Amniotic stem cell (primary cell): ENCODE measurements around the gene CTDSPL.
A peak's percentile ranks its signal among the peaks of the same experiment; 100 is the strongest.

Experiments
- DNase-seq: peaks from one replicate; lab custom pipeline; 2025; lab: John Stamatoyannopoulos, UW

The CTDSPL gene

DNA sequence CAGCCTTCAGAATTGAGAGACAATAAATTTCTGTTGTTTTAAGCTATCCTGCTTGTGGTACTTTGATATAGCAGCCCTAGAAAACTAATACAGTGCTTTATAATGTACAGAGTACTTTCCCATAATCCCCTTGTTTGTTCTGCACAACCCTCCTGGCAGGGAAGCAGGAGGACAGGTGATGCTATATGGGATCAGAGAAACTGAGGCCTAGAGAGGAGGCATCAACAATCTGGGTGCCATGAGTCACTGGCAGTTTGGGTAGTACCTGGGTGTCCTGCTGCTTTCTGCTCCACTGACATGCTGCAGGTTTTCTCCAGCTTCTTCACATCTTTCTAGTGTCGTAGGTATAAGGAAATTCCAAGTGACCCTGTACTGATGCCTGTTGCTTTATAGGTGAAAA lies 55.0 kb downstream of the CTDSPL start:
- DNase-seq, result no peak

DNA sequence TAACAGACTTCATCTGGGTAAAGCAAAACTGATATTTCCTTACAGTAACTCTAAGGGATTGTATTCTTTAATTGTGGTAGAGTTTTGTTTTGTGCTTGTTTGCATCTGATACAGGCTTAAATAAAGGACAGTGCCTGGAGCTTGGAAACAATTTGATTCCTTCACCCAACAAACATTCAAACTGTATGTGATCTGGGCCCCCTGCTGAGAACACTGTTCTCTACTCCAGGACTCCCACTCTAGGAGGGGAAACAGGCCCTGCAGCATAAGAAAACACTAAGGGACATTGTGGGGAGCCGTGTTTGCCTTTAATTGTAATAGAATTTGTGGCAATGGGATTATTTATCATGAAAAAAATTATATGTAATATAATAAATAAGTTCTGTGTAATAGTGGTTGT lies 56.9 kb downstream of the CTDSPL start:
- DNase-seq, result no peak

DNA sequence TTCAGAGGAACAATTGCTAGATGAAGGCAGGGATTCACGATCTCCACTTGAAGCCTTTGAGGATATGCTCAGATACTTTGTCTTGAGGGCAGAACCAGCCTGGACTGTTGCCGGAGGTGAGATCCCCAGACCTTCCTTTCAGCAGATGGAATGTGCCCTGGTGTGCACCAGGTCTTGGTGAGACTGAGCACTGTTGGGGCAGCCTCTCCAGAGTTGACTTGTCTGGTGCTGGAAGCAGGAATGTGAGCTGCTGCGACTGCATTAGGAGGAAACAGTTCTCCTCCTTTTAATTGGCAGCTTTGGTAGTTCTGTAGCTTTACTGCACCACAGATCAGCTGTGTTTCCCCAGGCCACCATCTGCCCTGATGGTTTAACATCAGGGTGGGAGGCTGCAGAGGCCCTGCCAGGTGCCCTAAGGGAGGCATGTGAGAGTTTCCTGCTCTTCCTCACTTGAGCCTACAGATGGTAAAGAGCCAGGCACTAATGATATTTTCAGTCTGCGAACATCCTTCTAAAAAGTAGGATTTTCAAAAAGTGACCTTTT lies 58.5 kb downstream of the CTDSPL start:
- no peak for DNase-seq

DNA sequence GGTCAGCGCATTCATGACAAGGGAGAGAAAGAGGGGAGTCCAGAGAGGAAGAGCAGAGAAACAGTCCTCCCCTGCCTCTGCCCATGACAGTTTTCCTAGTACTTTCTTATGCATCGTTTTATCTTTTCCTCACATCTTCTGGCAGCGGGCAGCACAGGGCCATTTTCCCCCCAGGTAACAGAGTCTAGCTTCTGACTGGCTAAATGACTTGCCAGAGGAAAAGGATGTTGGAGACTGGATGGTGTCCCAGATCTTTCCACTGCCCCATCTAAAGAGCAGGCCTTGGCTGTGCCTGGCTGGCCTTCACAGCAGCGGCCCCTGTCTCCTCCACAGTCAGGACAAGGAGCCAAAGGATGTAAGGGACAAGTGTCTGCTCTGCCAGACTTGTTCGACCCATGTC lies 59.3 kb downstream of the CTDSPL start:
- no peak for DNase-seq

DNA sequence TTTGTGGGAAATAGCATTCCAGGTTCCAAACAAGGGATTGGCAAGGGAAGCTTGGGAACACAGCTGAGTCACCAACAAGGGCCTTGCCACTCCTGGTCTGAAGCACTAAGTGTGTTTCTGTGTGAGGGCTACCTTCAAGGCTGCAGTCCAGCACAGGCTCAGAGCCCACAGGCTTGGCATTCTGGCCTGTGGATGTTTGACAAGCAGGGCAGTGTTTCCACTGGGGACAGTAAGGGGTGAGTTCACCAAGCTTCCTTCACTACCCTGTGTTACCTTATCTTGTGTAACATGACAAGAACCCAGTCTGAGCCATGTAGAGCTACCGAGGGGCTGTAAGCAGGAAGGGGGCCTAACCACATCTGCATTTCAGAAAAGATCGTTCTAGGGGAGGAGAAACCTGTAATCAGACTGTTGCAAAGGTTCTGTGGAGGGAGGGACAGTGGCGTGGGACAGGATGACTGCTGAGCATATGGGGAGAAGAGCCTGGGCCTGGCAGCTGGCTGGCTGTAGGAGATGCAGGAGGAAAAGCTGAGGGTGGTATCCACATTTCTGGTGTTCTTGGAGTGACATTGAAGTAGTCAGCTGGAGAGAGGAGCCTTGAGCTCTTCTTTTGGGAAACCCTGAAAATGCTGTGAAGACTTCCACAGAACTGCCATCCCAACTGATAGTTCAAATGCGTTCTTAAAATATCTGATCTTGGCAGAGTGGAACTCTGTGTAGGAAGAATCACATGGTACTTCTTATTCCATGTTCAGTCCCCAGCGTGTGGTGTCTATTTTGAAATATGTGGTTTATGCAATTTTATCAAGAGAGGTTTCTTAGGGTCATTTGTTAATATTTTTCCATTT lies 61.3 kb downstream of the CTDSPL start:
- no peak for DNase-seq

DNA sequence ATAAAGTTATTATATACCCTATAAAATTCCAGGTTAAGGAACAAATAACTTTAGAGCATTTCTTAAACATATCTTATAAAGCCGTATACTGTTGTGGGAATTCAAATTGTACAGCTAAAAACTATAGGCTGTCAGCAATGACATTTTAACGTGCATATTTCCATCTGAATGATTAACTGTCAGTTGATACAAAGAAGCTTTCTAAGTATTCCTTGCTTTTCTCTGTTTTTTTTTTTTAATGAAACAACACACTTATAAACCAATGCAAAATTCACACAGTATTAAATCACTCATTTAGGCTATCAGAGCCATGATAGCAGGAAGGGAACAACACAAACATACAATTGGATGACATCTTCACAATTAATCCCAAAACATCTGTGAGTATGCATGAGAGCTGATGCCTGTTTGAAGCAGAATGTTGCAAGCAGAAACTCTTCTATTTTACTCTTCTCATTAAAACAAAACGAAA lies 61.9 kb downstream of the CTDSPL start:
- DNase-seq, result no peak

DNA sequence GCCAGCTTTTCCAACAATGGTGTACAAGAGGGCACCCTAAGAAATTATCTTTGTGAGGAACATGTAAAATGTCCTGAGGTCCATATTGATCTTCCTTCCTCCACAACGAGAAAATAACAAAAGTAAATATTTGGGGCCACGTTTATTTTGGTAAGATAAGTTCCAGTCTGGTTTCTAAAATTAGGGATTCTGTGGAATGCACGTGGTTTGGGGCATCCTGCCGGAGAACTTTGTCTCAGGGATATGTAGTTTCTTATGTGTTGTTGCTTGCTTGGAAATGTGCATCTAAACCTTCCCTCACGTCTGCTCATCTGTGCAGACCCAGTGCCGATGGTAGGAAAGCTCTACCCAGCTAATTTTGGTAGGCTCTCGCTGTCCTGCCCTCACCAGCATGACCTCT lies 62.8 kb downstream of the CTDSPL start:
- DNase-seq, result no peak

DNA sequence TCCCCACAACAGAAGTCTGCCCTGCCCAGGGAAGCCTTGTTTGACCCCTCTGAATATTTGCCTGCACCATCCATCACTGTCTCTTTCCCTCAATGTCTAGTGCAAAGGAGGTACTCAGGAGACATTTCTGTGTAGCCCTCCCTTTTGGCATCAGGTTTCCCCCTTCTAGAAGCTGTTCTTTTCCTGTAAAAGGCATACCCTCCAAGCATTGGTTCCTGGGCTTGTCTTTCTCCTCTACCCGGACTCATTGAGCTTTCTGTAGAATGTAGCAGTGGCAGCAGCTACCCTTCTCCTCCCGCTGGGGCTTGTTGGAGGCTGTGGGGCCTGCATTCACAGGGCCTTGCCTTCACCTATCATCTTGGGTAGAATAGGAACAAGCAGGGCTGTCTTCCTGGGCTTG lies 63.5 kb downstream of the CTDSPL start:
- DNase-seq, result no peak

DNA sequence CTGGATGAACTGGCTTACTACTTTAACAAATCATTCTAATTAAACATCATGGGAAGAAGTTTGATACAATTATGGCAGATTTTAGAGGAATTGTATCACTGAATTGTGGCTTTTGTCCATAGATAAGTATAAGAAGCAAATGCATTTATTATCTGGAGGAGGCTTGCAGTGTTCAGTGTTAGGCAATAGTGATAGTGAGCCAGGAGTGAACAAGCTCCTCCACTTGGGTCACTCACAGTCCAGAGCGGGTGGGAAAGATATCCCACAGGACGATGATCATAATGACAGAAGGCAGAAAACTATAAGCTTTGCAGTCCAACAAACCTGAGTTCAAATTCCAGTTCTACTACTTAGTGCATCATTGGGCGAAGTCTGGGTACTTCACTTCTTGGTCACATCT lies 64.9 kb downstream of the CTDSPL start:
- no peak for DNase-seq

DNA sequence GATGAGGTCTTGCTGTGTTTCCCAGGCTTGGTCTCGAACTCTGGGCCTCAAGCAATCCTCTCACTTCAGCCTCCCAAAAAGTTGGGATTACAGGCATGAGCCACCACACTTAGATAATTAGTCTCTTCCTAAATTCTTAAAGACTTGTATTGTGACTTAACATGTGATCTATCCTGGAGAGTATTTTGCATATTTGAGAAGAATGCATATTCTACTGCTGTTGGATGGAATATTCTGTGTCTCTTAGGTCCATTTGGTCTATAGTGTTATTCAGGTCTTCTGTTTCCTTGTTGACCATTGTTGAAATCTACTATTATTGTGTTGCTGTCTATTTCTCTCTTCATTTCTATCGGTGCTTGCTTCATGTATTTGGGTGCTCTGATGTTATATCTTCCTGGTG lies 68.8 kb downstream of the CTDSPL start:
- DNase-seq, result no peak

DNA sequence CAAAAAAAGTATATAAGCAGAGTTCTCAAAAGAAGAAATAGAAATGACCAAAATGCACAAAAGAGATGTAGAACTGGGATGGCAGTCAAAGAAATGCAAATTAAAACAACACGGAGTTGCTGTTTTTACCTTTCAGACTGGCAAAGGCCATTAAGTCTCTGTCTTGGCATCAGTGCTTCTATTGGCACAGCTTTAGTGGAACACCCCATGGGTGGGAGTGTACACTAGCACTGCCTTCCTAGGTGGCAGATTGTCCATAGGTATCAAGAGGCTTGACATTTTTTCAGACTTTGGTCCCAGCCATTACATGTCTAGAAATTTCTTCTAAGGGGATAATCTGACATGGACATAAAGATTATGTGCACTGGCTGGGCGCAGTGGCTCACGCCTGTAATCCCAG lies 70.8 kb downstream of the CTDSPL start:
- no peak for DNase-seq

DNA sequence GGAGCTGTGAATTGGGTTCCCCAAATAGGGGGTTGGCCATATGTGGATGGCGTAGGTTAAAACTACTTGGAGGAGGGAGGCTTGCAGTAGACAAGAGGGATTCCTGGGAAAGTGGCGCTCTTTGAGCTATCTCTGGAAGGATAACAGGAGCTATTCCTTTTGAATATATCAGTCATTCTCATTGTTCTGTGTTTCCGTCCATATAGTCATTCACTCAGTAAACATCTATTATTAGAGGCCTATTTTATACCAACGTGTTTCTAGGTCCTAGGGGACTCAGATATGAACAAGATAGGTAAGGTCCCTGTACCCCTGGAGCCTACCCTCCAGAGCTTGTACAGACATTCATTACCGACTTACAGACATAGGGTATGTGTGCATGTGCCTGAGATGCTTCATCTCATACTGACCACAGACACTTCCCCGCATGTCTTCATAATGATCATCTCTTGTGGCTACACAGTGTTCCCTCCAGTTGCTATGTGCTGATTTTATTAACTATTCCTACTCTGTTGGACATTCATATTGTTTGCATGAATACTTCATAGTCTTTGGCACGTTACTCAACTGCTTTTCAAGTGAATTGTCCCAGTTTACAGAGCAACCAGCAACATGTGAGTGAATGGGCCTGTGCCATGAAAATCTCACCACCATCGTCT lies 73.1 kb downstream of the CTDSPL start:
- DNase-seq, result no peak

DNA sequence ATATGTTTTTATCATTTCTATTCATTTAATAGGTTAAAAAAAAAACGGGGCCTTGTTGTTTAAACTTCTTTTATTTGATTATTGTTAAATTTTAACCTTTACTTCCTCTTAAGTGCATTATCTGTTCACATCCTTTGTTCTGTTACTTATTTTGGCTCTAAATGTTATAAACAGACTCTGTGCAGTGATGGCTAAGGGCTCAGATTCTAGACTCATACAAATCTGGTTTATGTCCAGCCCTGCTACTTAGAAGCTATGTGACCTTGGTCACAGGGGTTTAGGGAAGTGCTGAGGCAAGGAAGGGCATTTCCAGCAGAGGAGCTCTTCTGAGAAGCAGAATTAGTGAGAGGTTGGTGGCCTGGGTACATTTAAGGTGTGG lies 73.6 kb downstream of the CTDSPL start:
- DNase-seq, result no peak

DNA sequence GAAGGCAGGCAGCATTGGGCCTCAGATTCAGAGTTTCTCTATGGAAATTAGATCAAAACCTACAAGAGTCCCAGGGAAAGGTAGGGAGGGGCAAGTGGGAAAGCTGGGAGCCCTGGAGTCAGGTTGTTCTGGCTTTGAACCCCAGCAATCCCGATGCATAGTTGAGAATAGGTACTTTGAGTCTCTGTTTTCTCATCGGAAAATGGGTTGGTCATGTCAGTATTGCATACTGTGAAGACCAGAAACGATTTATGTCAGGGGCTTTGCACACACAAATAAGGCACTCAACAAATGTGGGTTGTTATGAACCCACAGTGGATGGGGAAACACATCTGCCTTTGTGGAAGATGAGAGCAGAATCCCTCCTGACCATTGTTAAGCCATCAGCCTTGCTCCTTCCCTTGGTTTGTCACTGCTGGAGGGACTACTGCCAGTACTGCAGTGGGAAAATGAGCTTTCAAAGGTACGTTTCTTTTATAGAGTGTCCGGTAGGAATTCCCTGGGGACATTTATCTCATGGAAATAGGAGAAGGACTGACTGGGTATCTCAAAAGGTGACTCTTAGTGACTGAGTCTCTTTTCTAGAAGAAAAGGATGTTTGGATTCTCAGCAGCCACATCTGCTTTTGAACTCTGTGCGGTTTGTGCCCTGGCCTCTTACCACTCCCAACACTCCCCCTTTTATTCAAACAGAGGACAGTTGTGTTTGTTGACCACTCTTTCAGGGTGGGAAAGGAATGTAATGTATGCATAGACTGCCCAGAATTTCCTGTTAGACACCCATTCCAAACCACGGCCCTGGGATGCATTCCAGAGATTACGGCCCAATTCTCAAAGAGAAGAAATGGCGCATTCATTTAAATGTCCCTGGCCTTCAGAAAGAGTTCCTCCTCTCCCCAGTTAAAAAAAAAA lies 74.3 kb downstream of the CTDSPL start:
- DNase-seq, result peak; percentile 35

DNA sequence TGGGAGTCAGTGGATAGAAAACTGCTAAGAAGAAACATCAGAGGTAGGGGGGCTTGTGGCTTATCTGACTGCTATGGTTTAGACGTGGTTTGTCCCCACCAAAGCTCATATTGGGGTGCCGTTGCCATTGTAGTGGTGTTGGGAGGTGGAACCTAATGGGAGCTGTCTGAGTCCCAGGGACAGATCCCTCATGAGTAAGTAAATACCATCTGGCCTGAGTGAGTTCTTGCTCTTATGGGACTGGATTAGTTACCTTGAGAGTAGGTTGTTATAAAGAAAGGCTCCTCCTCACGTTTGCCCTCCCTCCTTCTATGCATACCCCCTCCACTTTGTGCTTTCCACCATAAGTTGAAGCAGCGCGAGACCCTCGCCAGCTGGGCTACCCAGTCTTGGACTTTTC lies 75.5 kb downstream of the CTDSPL start:
- no peak for DNase-seq

DNA sequence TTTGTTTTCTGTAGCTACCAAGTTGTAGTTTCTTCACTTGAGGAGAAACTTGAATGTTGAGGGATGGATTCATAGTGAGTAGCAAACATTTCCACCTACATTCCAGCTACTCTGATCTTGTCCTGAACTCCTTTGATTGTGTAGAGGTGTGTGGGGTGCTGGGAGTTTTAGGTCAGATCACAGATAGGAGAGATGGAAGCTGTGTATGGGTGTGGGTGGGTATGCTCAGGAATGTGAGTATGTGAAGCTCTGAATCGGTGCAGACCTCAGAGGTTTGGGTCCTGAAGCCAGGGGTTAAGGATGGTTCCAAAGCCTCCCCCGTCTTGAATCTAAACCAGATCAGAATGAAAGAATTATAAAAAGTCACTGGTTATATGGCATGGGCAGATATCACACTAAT lies 76.3 kb downstream of the CTDSPL start:
- DNase-seq, result no peak

DNA sequence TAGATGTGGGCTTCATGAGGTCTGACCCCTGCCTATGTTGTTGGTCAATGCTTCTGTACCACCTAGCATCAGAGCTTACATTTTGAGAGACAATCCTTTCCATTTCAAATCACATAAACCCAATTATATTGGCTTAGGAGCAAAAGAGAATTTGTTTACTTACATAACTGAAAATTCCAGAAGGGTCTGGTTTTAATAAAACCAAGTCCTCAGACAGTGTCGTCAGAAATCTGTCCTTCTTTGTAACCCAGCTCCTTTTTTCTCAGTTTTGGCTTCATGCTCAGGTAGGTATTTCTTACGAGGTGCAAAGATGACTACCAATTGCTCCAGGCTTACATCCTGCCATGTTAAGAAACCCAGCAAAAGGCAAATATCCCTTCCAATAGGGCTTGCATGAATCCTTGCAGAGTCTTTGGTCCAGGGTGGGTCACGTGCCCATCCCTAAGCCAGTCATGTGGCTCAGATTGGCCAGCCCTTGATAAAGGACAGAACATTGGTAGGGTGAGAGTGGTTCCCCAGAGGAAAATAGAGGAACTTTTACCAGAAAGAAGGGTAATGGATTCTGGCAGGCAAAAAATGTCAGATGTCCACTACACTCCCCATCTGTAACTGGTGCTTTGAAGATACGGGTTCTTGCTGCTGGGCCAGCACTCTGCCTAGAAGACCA lies 78.7 kb downstream of the CTDSPL start:
- no peak for DNase-seq

DNA sequence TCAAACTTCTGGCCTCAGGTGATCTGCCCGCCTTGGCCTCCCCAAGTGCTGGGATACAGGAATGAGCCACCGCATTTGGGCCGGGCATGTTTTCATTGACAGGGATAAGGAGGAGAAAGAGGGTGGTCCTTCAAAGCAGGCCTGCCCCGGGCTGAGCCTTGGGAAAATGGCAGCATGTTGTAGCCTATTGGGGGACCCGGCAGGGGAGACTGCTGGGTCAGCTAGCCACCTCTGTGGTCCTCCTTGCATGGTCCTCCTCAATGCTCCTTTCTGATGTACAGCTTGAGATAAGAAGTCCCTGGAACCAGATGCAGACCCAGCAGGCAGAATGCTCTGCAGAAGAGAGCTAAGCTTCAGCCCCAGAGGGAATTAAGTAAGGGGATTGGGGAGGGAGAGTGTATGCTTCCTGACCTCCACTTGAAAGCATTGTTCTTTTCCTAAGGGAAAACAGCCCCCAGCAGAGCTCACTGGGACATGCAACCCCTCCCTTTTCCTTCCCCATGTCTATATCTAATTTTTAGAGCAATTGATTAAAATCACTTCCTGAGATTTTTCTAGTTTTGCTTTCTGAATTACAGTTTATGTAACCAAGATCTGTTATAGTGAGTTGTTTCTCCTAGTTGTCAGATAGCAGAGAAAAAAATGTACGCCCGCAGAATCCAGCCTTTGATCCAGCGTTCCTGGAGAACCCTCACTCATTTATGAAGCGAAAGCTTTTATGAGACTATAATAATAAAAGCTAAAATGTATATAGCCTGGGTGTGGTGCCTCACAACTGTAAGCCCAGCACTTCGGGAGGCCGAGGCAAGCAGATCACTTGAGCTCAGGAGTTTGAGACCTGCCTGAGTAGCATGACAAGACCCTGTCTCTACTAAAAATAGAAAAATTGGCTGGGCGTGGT lies 80.2 kb downstream of the CTDSPL start:
- no peak for DNase-seq

DNA sequence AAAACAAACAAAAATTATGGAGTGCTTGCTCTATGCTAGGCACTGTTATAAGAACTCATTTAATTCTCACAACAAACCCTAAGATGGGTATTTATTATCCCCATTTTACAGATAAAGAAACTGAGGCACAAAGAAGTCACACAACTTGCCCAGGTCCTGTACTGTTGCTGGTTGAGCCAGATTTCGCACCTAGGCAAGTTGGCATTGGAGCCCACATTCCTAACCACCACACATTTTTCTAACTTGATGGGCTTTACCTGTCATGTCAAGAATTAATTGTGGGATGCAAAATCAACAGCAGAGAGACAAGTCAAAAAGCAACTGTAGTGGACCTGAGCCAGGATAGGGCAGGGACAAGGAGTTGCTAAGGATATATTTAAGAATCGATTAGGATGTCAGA lies 81.0 kb downstream of the CTDSPL start:
- DNase-seq, result no peak

DNA sequence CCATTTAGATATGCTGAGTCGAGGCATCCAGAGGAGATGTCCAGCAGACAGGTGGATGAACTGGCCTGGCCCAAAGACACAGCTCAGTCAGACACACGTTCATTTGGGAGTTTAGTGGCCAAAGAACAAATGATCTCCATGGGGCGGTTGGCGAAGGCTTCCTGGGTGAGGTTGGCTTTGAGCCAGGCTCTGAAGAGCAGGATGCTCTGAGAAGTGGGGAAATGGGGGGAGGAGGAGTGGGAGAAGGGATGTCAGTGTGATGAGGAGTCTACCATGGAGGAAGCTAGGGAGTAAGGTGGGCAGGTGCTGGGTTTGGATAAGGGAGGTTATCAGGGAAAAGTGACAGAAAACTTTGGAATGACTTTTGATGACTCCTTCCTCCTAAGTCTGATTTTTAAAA lies 81.4 kb downstream of the CTDSPL start:
- DNase-seq, result no peak
